Measurements from ENCODE around the gene PHOX2B. TPM values are rescaled to one million over a fixed set of nuclear protein-coding genes. Genes with fewer than 3 reads are reported as not detected.

Gene PHOX2B
- total RNA-seq, 2 experiments from 2014 or later = not detected

- Mint-ChIP-seq H3K27ac (no peak overlapping the region), H3K4me3 (no peak overlapping the region), H3K4me1 (ENCODE audit: low read depth) (peaks cover under 1% of the 10 kb centered on the region), H3K36me3 (ENCODE audit: low read depth) (no peaks in the 10 kb centered on the region), H3K9me3 (no peaks in the 10 kb centered on the region), H3K27me3 (peaks cover 92% of the 10 kb centered on the region)
- Histone ChIP-seq H3K27me3 (ENCODE audit: control insufficient read depth in 1 of 2, insufficient read depth in 2 of 2, low read length in 2 of 2) (peaks cover 62 to 90% of the 10 kb centered on the region in 2 experiments), H3K4me1 (ENCODE audit: insufficient read depth, low read length) (no peaks in the 10 kb centered on the region), H3K36me3 (ENCODE audit: insufficient read depth, low read length) (no peaks in the 10 kb centered on the region), H3K27ac (ENCODE audit: low read depth in 1 of 2, low read length in 2 of 2) (no peak overlapping the region), H3K9me3 (ENCODE audit: control insufficient read depth in 1 of 2, insufficient read depth in 1 of 2, low read length in 2 of 2) (peaks cover under 1 to 43% of the 10 kb centered on the region in 2 experiments), H3K4me3 (ENCODE audit: low read length) (no peak overlapping the region)
- ChIA-PET POLR2A (no interaction called here), CTCF (no interaction called here)
- ATAC-seq (ENCODE audit: poor library complexity) = no peak
- DNase-seq = no peak
- TF ChIP-seq CTCF (IDR thresholded peaks at IDR 0.05) = no peak
- intact Hi-C loops (cut with DNase I, micrococcal nuclease) = no loop called here
Observed at GRCh38 chr4:41749631-41750039, 1.1 kb upstream of the PHOX2B start.

- ChIA-PET CTCF (no interaction called here), POLR2A (no interaction called here)
- no peak overlapping the region for H3K4me3 Mint-ChIP-seq
- H3K4me1 ChIP-seq (ENCODE audit: insufficient read depth, low read length) = no peaks in the 10 kb centered on the region
- no peak for TF ChIP-seq CTCF (IDR thresholded peaks at IDR 0.05)
- no peak for DNase-seq
- no peak for ATAC-seq (ENCODE audit: poor library complexity)
- H3K27ac ChIP-seq (ENCODE audit: low read depth in 1 of 2, low read length in 2 of 2) = no peak overlapping the region
- H3K27me3 ChIP-seq (ENCODE audit: control insufficient read depth in 1 of 2, insufficient read depth in 2 of 2, low read length in 2 of 2) = peaks cover 69 to 95% of the 10 kb centered on the region in 2 experiments
- H3K9me3 Mint-ChIP-seq = no peaks in the 10 kb centered on the region
- intact Hi-C loops (cut with DNase I, micrococcal nuclease) = no loop called here
- H3K27me3 Mint-ChIP-seq = peaks cover 85% of the 10 kb centered on the region
- no peaks in the 10 kb centered on the region for H3K36me3 ChIP-seq (ENCODE audit: insufficient read depth, low read length)
- H3K4me1 Mint-ChIP-seq (ENCODE audit: low read depth) = peaks cover 6% of the 10 kb centered on the region
- no peaks in the 10 kb centered on the region for H3K36me3 Mint-ChIP-seq (ENCODE audit: low read depth)
- peaks cover 7 to 43% of the 10 kb centered on the region in 2 experiments for H3K9me3 ChIP-seq (ENCODE audit: control insufficient read depth in 1 of 2, insufficient read depth in 1 of 2, low read length in 2 of 2)
- H3K4me3 ChIP-seq (ENCODE audit: low read length) = no peak overlapping the region
- no peak overlapping the region for H3K27ac Mint-ChIP-seq
Observed at GRCh38 chr4:41748074-41748570, 403 bp downstream of the PHOX2B start.

DNA sequence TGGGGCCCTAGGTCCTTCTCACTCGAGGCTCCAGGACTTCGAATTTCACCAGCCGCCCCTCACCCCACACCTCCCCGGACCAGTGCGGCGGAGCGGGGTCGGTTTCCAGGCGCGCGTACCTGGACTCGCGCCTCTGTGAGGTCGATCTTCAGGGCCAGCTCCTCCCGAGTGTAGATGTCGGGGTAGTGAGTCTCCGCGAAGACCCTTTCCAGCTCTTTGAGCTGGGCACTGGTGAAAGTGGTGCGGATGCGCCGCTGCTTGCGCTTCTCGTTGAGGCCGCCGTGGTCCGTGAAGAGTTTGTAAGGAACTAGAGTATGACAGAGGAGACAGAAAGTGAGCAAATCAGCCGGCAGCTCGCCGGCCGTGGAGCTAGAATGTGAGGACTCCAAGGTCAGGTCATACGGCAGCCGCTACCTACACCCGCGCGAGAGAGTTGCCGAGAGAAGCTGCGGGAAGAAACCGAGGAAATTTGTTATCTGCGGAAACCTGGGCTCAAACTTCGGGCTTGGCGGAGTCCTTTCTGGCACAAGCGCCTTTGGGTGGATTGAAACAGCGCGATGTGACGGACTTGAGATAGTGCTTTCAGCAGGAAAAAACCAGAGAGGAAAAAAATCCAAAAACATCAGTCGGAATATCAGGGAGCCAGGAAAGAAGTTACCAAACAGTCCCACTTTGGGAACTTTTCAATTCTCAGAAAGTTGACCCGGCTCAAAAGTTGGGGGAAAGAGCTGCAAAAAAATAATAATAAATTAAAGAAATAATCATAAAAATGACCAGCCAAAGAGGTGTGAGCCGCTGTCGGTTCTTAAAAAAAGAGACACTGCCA is 1.1 kb downstream of the PHOX2B start:
- Mint-ChIP-seq H3K4me3 (no peak overlapping the region), H3K27ac (no peak overlapping the region), H3K27me3 (peaks cover 85% of the 10 kb centered on the region), H3K36me3 (ENCODE audit: low read depth) (no peaks in the 10 kb centered on the region), H3K4me1 (ENCODE audit: low read depth) (peaks cover 6% of the 10 kb centered on the region), H3K9me3 (no peaks in the 10 kb centered on the region)
- H3K36me3 ChIP-seq (ENCODE audit: insufficient read depth, low read length) = no peaks in the 10 kb centered on the region
- H3K9me3 ChIP-seq (ENCODE audit: control insufficient read depth in 1 of 2, insufficient read depth in 1 of 2, low read length in 2 of 2) = peaks cover 7 to 43% of the 10 kb centered on the region in 2 experiments
- H3K4me3 ChIP-seq (ENCODE audit: low read length) = no peak overlapping the region
- no peak for TF ChIP-seq CTCF (IDR thresholded peaks at IDR 0.05)
- intact Hi-C loops (cut with DNase I, micrococcal nuclease) = no loop called here
- H3K27me3 ChIP-seq (ENCODE audit: control insufficient read depth in 1 of 2, insufficient read depth in 2 of 2, low read length in 2 of 2) = peaks cover 70 to 94% of the 10 kb centered on the region in 2 experiments
- DNase-seq (no peak), ATAC-seq (ENCODE audit: poor library complexity) (no peak)
- H3K4me1 ChIP-seq (ENCODE audit: insufficient read depth, low read length) = no peaks in the 10 kb centered on the region
- no peak overlapping the region for H3K27ac ChIP-seq (ENCODE audit: low read depth in 1 of 2, low read length in 2 of 2)
- POLR2A ChIA-PET = no interaction called here
- CTCF ChIA-PET = no interaction called here

Measured in CD4-positive, alpha-beta T cell (primary cell).